ENCODE results near the gene TMEM176A.
A peak's percentile ranks its signal among the peaks of the same experiment; 100 is the strongest.

The TMEM176A gene

DNA sequence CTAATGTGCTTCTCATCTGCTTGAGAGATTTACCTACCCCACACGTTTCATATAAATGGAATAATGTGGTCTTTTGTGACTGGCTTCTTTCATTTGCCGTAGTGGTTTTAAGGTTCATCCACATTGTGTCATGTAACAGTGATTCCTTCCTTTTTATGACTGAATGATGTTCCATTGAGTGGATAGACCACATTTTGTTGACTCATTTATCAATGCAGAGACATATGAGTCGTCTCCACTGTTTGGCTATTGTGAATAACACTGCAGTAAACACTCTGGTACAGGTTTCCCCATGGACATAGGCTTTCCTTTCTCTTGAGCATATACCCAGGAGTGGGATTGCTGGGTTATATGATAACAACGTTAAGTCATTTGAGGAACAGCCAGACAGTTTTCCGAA, 49.7 kb downstream of the TMEM176A start:
- H3K9me3 Mint-ChIP-seq = no peaks in the 10 kb centered on the region
- H3K27me3 Mint-ChIP-seq (ENCODE audit: low read depth) = peaks cover 8% of the 10 kb centered on the region
- TF ChIP-seq, protein P1, sequence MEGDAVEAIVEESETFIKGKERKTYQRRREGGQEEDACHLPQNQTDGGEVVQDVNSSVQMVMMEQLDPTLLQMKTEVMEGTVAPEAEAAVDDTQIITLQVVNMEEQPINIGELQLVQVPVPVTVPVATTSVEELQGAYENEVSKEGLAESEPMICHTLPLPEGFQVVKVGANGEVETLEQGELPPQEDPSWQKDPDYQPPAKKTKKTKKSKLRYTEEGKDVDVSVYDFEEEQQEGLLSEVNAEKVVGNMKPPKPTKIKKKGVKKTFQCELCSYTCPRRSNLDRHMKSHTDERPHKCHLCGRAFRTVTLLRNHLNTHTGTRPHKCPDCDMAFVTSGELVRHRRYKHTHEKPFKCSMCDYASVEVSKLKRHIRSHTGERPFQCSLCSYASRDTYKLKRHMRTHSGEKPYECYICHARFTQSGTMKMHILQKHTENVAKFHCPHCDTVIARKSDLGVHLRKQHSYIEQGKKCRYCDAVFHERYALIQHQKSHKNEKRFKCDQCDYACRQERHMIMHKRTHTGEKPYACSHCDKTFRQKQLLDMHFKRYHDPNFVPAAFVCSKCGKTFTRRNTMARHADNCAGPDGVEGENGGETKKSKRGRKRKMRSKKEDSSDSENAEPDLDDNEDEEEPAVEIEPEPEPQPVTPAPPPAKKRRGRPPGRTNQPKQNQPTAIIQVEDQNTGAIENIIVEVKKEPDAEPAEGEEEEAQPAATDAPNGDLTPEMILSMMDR (IDR thresholded peaks at IDR 0.05; ENCODE audit: unreplicated experiment in 3 of 3) = no peak
- H3K36me3 Mint-ChIP-seq (ENCODE audit: low read depth) = no peaks in the 10 kb centered on the region
- no peak overlapping the region for H3K4me3 Mint-ChIP-seq
- H3K4me1 Mint-ChIP-seq = peaks cover 22% of the 10 kb centered on the region
- H3K27ac Mint-ChIP-seq = no peak overlapping the region

DNA sequence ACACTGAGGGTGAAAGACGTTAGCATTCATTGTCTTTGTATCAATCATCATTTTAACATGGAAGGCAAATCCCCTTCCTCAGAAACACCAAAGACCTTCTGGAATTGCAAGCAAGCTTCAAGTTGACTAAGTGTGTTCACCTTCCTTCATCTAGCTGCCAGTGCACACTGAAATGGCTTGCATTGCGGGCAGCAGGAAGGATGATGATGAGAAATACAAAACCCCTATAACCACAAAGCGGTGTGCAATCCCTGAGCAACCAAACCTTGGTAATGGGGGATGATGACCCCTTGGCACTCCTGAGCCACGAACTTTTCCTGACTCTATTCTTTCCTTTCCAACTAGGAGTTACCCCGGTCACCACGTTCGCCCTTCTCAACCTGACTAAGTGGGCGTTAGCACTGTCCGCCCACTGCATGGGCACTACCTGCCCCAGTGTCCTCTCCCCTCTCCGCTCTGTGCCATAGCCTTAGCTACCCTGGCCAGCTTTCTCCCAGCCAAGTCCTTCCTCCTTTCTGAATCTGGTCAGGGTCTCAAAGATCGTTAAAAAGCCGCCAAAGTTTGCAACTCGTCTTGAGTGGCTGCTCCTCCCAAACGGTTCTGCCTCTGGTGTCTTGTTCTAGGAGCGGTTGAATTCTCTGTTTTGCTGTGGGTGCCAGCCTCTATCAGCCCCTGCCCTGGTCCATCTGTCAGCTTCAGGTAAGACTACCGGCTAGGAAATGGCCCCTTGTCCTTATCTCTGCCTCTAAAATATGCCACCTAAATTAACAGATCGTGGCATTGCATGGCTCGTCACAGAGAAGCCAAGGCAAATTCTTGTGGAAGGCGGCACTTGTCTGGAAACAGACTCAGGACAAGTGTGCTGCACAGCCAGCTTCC, 51.2 kb downstream of the TMEM176A start:
- Mint-ChIP-seq H3K27me3 (ENCODE audit: low read depth) (peaks cover 13% of the 10 kb centered on the region), H3K9me3 (no peaks in the 10 kb centered on the region), H3K36me3 (ENCODE audit: low read depth) (no peaks in the 10 kb centered on the region), H3K4me3 (no peak overlapping the region), H3K27ac (no peak overlapping the region), H3K4me1 (peaks cover 10% of the 10 kb centered on the region)
- TF ChIP-seq, protein P1 (IDR thresholded peaks at IDR 0.05; ENCODE audit: unreplicated experiment in 3 of 3) = no peak

DNA sequence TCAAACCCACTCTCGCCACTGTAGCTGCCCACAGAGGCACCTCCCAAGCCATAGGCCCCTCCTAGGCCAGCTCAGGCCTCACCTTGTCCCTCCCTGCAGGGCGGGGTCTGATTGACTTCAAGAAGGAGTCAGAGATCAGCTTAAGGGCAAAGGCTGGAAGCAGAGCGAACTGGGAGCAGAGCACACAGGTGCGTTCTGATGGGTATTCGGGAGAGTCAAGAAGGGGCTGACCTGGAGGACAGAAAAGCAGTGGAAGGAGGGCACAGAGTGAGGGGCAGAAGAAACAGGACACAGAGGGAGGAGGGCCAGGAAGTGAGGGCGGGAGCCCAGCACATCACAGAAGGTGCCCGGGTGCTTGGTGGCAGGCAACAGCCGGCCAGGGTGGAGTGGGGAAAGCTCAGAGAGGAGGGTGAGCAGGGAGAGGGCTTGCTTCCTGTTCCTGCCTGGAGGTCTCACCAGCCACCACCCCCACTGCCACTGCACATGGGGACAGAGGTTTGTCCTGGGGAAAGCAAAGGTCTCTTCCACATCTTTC, 51.9 kb downstream of the TMEM176A start, which contains the start of gene AOC1:
AOC1 (plus strand) TSS at position 147 of the 535 bp plus-strand sequence. CDS start 3,954 bp downstream, outside the sequence.
- Mint-ChIP-seq H3K27me3 (ENCODE audit: low read depth) (peaks cover 13% of the 10 kb centered on the region), H3K27ac (peak within 1 kb of the TSS in 1 of 3 experiments; percentile 29), H3K36me3 (ENCODE audit: low read depth) (no peaks in the 10 kb centered on the region), H3K4me1 (peaks cover 10% of the 10 kb centered on the region), H3K4me3 (peak within 1 kb of the TSS in 2 of 3 experiments; percentile 33 to 40), H3K9me3 (no peaks in the 10 kb centered on the region)
- TF ChIP-seq, protein P1 (IDR thresholded peaks at IDR 0.05; ENCODE audit: unreplicated experiment in 3 of 3) = no peak

DNA sequence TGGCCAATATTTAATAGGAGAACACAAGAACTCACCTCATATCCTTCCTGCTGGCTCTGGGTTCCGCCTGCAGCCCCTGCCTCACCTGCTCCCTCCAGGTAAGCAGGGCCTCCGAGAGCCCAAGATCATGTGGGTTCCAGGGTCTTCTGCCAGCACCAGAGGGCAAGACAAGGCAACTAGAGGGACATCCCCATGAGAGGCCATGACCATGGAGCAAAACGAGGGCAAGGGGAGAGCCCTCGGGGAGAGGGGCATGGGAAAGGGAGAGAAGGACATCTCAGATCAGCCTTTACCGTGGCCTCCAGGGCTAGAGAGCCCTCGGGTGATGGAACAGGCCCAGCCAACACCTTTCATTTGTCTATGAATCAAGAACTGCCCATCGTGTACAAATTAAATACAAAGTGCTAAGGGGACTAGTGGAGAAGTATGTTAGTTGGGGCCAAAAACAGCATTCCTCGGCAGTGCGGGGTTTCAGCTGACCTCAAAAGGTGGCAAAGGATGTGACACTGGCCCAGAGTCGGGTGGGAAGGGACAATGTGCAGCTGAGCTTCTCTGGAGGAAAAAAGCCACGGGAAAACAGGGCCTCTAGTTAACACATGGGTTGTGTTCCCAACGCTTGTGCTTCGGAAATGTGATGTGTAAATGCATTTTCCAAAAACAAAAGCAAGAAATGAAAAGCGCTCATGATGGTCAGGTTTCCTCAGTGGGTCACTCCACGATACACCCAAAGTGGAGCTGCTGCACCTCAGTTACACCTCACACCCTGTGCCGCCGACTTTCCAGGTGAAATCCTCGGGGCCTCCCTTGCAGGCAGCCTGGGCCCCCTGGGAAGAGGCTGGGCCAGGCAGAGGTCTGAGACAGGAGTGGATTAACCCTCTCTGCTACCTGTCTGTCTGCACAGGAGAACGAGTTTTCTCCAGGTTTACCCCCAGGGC, 53.8 kb downstream of the TMEM176A start:
- TF ChIP-seq, protein P1 (IDR thresholded peaks at IDR 0.05; ENCODE audit: unreplicated experiment in 3 of 3) = no peak
- H3K27ac Mint-ChIP-seq = peak overlapping the region in 2 of 3 experiments; percentile 45 to 73

More for the DNA sequence above, 53.8 kb downstream of the TMEM176A start:
- peaks cover 13% of the 10 kb centered on the region for H3K27me3 Mint-ChIP-seq (ENCODE audit: low read depth)
- no peaks in the 10 kb centered on the region for H3K9me3 Mint-ChIP-seq
- H3K4me3 Mint-ChIP-seq = no peak overlapping the region
- no peaks in the 10 kb centered on the region for H3K36me3 Mint-ChIP-seq (ENCODE audit: low read depth)
- peaks cover 10% of the 10 kb centered on the region for H3K4me1 Mint-ChIP-seq

Data from nephron (organoid).